Suprapubic skin (tissue), 4 donors: ENCODE measurements around the gene EYS. TPM values are rescaled to one million over a fixed set of nuclear protein-coding genes. Genes with fewer than 3 reads are reported as not detected.

ENCODE experiments used
- DNase-seq, 2 donors: peaks; one replicate each; pipeline ENCODE4 v3.0.0-alpha.2; 2019; ENCODE audit warnings: low spot score in 2 of 2
- H3K27ac ChIP-seq: fragments of 200-600 bp; sonication (generic); one replicate; pipeline ENCODE4 v1.5.1; 2019
- H3K27me3 ChIP-seq: fragments of 200-600 bp; sonication (generic); one replicate; pipeline ENCODE4 v1.5.1; 2019
- H3K36me3 ChIP-seq: fragments of 200-600 bp; sonication (generic); one replicate; pipeline ENCODE4 v1.5.1; 2019
- H3K4me1 ChIP-seq: fragments of 200-600 bp; sonication (generic); one replicate; pipeline ENCODE4 v1.5.1; 2019
- H3K4me3 ChIP-seq: fragments of 200-600 bp; sonication (generic); one replicate; pipeline ENCODE4 v1.5.1; 2019; ENCODE audit warnings: mild to moderate bottlenecking
- H3K9me3 ChIP-seq: fragments of 200-600 bp; sonication (generic); one replicate; pipeline ENCODE4 v1.5.1; 2019
- CTCF ChIP-seq, 2 donors: fragments of 200-600 bp in 1 of 2; fragments of 450-650 bp in 1 of 2; sonication (generic) in 1 of 2; IDR thresholded peaks; one replicate each; pipeline ENCODE4 v1.5.1; 2016 to 2019; ENCODE audit warnings: antibody characterized with exemption in 2 of 2, mild to moderate bottlenecking in 1 of 2, moderate library complexity in 1 of 2
- EP300 ChIP-seq: sonication (generic); formaldehyde crosslinking; IDR thresholded peaks from one replicate; pipeline ENCODE4 v1.6.1; 2017; ENCODE audit warnings: antibody characterized with exemption
- POLR2A ChIP-seq, 2 donors: fragments of 450-650 bp; IDR thresholded peaks; one replicate each; pipeline ENCODE4 v1.6.1; 2017; ENCODE audit warnings: antibody characterized with exemption in 2 of 2, mild to moderate bottlenecking in 2 of 2, moderate library complexity in 2 of 2
- POLR2AphosphoS5 ChIP-seq, 3 donors: sonication (generic); formaldehyde crosslinking; IDR thresholded peaks; one replicate each; pipeline ENCODE4 v1.6.1; 2017; ENCODE audit warnings: antibody characterized with exemption in 3 of 3
- WGBS: methylation state at CpG from one replicate; pipeline ENCODE4 v1.1.5; 2018; 5-methylcytosine and 5-hydroxymethylcytosine counted together
- total RNA-seq, 4 donors: library from RNA; depleted of rRNA; stranded (reverse); fragments of >200 nt; gene quantifications; one replicate each; pipeline ENCODE4 v1.1.0, GENCODE V29; 2016

EYS gene
- total RNA-seq, 4 donors from 2014 or later: not detected

DNA sequence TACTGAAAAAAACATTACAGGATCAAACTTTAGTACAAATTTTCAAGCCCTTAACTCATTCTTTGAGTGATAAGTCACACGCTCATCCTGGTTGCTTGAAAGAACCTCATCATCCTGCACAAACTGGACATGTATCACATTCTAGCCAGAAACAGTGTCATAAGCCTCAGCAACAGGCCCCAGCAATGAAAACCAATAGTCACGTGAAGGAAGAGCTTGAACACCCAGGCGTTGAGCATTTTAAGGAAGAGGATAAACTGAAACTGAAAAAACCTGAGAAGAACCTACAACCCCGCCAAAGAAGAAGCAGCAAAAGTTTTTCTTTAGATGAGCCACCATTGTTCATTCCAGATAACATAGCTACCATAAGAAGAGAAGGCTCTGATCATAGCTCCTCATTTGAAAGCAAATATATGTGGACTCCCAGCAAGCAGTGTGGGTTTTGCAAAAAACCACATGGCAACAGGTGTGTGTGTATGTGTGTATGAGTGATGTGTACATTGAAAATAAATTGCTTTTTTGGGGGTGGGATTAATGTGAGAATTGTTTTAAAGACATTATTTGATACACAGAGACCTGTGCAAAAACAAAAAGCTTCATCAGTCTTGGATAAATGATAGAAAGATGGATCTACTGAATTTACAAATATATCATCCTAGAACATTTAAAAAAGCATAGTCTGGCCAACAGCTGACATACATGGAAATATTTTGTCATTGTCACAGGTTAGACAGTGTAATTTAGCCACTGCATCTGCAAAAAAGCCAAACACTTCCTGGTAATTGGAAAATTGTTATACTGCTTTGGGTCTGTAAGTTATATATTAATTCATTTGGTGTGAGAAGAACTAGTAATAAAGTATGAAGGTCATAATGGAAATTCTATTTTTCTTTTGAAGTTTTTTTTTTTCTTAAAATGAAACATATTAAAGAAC lies 2021.3 kb downstream of the EYS start:
- H3K4me1 ChIP-seq: peaks cover 1% of the 10 kb centered on the region
- 88% methylated on average over 4 of the region's 4 CpGs for WGBS
- peaks cover 23% of the 10 kb centered on the region for H3K36me3 ChIP-seq
- TF ChIP-seq POLR2A (IDR thresholded peaks at IDR 0.05): no peak
- no peak for TF ChIP-seq CTCF (IDR thresholded peaks at IDR 0.05)
- no peaks in the 10 kb centered on the region for H3K9me3 ChIP-seq
- no peak for DNase-seq
- no peaks in the 10 kb centered on the region for H3K27me3 ChIP-seq
- no peak overlapping the region for H3K27ac ChIP-seq
- no peak overlapping the region for H3K4me3 ChIP-seq

- peaks cover 4% of the 10 kb centered on the region for H3K4me1 ChIP-seq
- no peaks in the 10 kb centered on the region for H3K27me3 ChIP-seq
- peaks cover 23% of the 10 kb centered on the region for H3K36me3 ChIP-seq
- WGBS: 87% methylated on average over 1 of the region's 1 CpG
- no peak for TF ChIP-seq CTCF (IDR thresholded peaks at IDR 0.05)
- no peak for TF ChIP-seq POLR2A (IDR thresholded peaks at IDR 0.05)
- TF ChIP-seq POLR2AphosphoS5 (IDR thresholded peaks at IDR 0.05): no peak
- TF ChIP-seq EP300: no peak
- no peak overlapping the region for H3K27ac ChIP-seq
- H3K4me3 ChIP-seq: no peak overlapping the region
- DNase-seq: no peak
- no peaks in the 10 kb centered on the region for H3K9me3 ChIP-seq
These were observed 2023.9 kb downstream of the EYS start for GRCh38 chr6:63683071-63683603.

GRCh38 chr6:63677282-63677681 lies 2029.7 kb downstream of the EYS start:
- Histone ChIP-seq H3K36me3 (peaks cover under 1% of the 10 kb centered on the region), H3K4me3 (no peak overlapping the region), H3K4me1 (peaks cover 24% of the 10 kb centered on the region), H3K9me3 (no peaks in the 10 kb centered on the region), H3K27me3 (no peaks in the 10 kb centered on the region), H3K27ac (no peak overlapping the region)
- DNase-seq: no peak
- WGBS: 64% methylated on average over 1 of the region's 1 CpG
- TF ChIP-seq POLR2A (IDR thresholded peaks at IDR 0.05) (no peak), EP300 (no peak), POLR2AphosphoS5 (IDR thresholded peaks at IDR 0.05) (no peak), CTCF (IDR thresholded peaks at IDR 0.05) (no peak)

- Histone ChIP-seq H3K4me3 (no peak overlapping the region), H3K27ac (no peak overlapping the region), H3K36me3 (no peaks in the 10 kb centered on the region), H3K27me3 (no peaks in the 10 kb centered on the region), H3K9me3 (no peaks in the 10 kb centered on the region), H3K4me1 (peaks cover 24% of the 10 kb centered on the region)
- TF ChIP-seq POLR2A (IDR thresholded peaks at IDR 0.05): no peak
- TF ChIP-seq CTCF (IDR thresholded peaks at IDR 0.05): no peak
- no peak for TF ChIP-seq EP300
- TF ChIP-seq POLR2AphosphoS5 (IDR thresholded peaks at IDR 0.05): no peak
- no peak for DNase-seq
- WGBS: 83% methylated on average over 3 of the region's 3 CpGs
These were observed 2030.5 kb downstream of the EYS start for GRCh38 chr6:63676412-63677114.

GRCh38 chr6:63675138-63675537 lies 2031.9 kb downstream of the EYS start:
- WGBS: 81% methylated on average over 1 of the region's 1 CpG
- DNase-seq: no peak
- H3K9me3 ChIP-seq: no peaks in the 10 kb centered on the region
- no peaks in the 10 kb centered on the region for H3K36me3 ChIP-seq
- H3K4me1 ChIP-seq: peaks cover 21% of the 10 kb centered on the region
- H3K27me3 ChIP-seq: no peaks in the 10 kb centered on the region
- H3K4me3 ChIP-seq: no peak overlapping the region
- no peak overlapping the region for H3K27ac ChIP-seq
- no peak for TF ChIP-seq CTCF (IDR thresholded peaks at IDR 0.05)
- TF ChIP-seq EP300: no peak
- no peak for TF ChIP-seq POLR2AphosphoS5 (IDR thresholded peaks at IDR 0.05)
- TF ChIP-seq POLR2A (IDR thresholded peaks at IDR 0.05): no peak
